Activated naive CD8-positive, alpha-beta T cell (primary cell): ENCODE data around the gene EXOC6B.

Experiments used
- H3K27ac Mint-ChIP-seq: one replicate; pipeline ENCODE4 v1.8.0; 2021; ENCODE audit warnings: mixed read lengths
- H3K27me3 Mint-ChIP-seq: one replicate; pipeline ENCODE4 v1.8.0; 2021; ENCODE audit warnings: mixed read lengths
- H3K36me3 Mint-ChIP-seq: one replicate; pipeline ENCODE4 v1.8.0; 2021; ENCODE audit warnings: mixed read lengths
- H3K4me1 Mint-ChIP-seq: one replicate; pipeline ENCODE4 v1.8.0; 2021; ENCODE audit warnings: low read depth, mixed read lengths
- H3K4me3 Mint-ChIP-seq: one replicate; pipeline ENCODE4 v1.8.0; 2021; ENCODE audit warnings: mild to moderate bottlenecking, mixed read lengths
- H3K9me3 Mint-ChIP-seq: one replicate; pipeline ENCODE4 v1.8.0; 2021; ENCODE audit warnings: low read depth, mixed read lengths

EXOC6B gene

DNA sequence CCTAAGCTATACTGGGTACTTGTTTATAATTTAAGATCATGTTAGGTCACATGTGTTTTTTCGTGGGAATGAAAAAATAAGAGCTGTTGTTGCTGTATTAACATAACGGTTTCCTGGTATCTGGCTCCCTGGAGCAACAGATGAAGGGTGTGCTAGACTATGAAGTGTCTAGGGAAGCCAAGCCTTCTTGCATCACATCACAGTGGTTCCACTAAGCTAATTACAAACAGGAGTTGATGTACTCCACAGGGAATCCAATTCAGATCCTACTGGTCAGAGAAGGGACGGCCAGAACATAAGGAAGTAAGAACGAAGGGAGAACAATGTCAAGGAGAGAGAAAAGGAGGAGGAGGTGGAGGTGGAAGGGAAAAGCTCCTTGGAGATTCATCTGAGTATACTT is 485.2 kb downstream of the EXOC6B start:
- no peak overlapping the region for H3K4me3 Mint-ChIP-seq
- no peak overlapping the region for H3K27ac Mint-ChIP-seq
- no peaks in the 10 kb centered on the region for H3K9me3 Mint-ChIP-seq
- peaks cover 13% of the 10 kb centered on the region for H3K36me3 Mint-ChIP-seq
- H3K4me1 Mint-ChIP-seq, result no peaks in the 10 kb centered on the region
- no peaks in the 10 kb centered on the region for H3K27me3 Mint-ChIP-seq

DNA sequence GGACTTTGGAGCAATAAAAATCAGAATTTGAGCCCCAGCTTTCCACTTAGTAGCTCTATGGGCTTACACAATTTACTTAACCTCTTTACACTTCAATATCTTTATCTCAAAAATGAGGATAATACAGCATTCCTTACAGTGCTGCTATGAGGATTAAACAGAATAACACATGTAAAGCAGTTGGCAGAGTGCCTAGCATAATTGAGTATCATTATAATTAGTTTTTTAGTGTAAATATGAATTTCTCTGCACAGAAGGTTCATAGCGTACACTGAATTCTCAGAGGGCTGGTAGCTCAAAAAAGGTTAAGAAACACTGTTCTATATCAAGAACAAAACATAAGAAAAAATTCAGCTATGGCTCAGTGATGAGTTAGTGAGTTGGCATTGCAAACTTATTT is 487.8 kb downstream of the EXOC6B start:
- Mint-ChIP-seq H3K27ac (no peak overlapping the region), H3K9me3 (no peaks in the 10 kb centered on the region), H3K36me3 (no peaks in the 10 kb centered on the region), H3K4me1 (no peaks in the 10 kb centered on the region), H3K27me3 (no peaks in the 10 kb centered on the region), H3K4me3 (no peak overlapping the region)

DNA sequence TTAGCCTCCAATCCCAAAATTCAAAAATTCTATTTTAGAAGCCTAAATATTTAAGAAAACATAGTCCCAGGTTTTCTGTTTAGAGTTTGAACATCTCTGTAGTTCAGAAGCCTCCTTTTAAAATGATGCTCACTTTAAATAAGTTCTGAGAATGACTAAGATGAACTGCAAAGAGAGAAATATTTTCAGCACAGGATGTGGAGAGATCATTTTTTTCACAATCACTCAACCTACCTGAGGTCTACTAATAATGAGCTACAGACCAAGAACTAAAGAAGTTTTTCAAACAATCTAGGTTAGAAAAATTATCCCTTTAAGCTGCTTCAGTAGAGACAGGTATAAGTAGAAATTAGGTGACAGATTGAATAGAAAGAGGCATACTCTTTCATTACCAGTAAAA is 493.1 kb downstream of the EXOC6B start:
- Mint-ChIP-seq H3K4me3 (no peak overlapping the region), H3K27me3 (no peaks in the 10 kb centered on the region), H3K36me3 (peaks cover 16% of the 10 kb centered on the region), H3K27ac (no peak overlapping the region), H3K4me1 (no peaks in the 10 kb centered on the region), H3K9me3 (no peaks in the 10 kb centered on the region)

DNA sequence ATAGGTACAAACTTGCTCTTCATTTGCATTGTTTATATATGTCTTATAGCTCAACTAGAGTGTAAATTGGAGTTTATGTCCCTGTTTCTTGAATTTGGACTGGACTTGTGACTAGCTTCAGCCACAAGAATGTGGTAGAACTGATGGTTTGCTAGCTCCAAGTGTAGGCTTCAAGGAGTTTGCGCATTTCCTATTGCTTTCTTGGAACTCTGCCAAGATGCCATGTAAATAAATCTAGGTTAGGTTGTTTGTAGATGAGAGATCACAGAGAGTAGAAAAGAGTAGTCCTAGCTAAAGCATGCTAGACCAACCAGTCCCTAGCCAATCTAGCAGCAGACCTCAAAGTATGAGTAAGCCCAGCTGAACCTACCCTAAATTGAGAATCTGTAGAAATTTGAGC is 495.2 kb downstream of the EXOC6B start:
- Mint-ChIP-seq H3K27ac (no peak overlapping the region), H3K36me3 (peaks cover 21% of the 10 kb centered on the region), H3K27me3 (no peaks in the 10 kb centered on the region), H3K9me3 (no peaks in the 10 kb centered on the region), H3K4me1 (no peaks in the 10 kb centered on the region), H3K4me3 (no peak overlapping the region)

DNA sequence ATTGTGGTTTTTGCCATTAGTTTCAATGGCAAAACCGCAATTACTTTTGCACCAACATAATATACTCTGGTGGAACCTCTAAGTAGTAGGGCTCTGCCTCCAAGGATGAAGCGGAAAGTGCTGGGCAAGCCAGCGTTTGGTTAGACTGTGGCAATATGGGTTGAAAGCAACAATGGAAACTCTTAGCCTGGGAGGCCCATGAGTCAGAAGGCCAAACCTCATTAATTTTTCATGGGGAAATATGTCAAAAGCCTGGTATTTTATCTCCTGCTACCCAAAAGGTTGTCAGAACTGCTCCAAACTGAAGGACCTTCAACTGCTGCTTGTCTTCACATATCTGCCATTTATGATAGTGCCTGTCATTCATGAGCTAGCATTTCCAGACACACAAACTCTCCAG is 499.1 kb downstream of the EXOC6B start:
- no peak overlapping the region for H3K4me3 Mint-ChIP-seq
- no peak overlapping the region for H3K27ac Mint-ChIP-seq
- H3K27me3 Mint-ChIP-seq, result no peaks in the 10 kb centered on the region
- H3K9me3 Mint-ChIP-seq, result no peaks in the 10 kb centered on the region
- peaks cover 21% of the 10 kb centered on the region for H3K36me3 Mint-ChIP-seq
- no peaks in the 10 kb centered on the region for H3K4me1 Mint-ChIP-seq

DNA sequence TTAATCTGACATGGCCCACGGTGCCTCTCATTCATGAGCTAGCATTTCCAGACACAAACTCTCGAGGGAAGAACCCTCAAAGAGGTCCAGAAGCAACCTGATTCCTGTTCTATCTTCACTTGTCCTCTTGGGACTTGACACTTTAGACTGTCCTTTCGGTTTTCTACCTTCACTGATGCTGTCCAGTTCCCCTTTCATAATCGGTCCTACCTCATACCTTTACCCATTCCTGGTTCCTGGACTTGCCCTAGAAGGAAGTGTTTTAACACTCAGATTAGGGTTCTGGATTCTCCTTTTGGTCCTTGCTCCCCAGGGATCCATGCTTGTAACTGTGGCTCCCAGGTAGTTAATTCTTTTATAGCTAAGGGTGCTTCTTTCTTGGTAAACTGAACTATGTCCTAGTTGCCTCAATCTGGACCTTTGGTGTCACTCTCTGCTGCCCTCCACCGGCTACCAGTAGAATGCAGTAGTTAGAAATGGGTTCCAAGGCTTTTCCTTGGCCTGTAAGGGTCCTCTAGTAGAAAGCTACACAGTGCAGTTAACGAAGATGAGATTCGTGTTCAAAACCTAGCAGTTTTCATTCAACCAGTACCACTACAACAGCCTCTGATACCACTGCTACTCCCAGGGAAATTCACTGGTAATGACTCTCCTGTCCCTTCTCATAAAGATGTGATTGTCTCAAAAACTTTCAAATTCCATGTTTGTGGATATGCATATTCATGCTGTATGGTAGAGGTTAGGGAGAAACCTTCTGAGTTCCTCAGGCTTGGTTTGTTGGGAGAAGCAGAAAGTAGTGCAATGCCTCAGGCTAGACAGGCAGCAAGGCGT is 500.0 kb downstream of the EXOC6B start:
- Mint-ChIP-seq H3K4me1 (no peaks in the 10 kb centered on the region), H3K36me3 (peaks cover 21% of the 10 kb centered on the region), H3K27ac (no peak overlapping the region), H3K4me3 (no peak overlapping the region), H3K27me3 (no peaks in the 10 kb centered on the region), H3K9me3 (no peaks in the 10 kb centered on the region)

DNA sequence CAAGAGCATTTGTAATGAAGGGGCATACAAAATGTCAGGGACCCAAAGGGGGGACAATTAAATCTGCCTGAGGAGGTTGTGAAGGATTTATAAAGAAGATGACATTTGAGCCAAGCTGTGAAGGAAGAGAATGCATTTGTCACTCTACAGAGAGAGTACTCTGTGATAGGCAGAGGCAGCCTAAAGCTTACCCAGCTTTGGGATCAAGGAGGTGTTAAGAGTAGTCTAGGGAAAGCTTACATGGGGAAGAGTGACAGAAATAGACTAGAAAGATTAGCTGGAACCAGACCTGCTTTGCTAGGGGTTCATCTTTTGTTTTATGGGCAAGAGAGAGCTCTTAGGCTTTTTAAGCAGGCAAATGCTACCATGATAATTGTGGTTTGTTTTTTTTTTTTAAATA is 509.1 kb downstream of the EXOC6B start:
- Mint-ChIP-seq H3K27me3 (no peaks in the 10 kb centered on the region), H3K9me3 (no peaks in the 10 kb centered on the region), H3K27ac (no peak overlapping the region), H3K4me3 (no peak overlapping the region), H3K4me1 (no peaks in the 10 kb centered on the region), H3K36me3 (peaks cover 11% of the 10 kb centered on the region)

DNA sequence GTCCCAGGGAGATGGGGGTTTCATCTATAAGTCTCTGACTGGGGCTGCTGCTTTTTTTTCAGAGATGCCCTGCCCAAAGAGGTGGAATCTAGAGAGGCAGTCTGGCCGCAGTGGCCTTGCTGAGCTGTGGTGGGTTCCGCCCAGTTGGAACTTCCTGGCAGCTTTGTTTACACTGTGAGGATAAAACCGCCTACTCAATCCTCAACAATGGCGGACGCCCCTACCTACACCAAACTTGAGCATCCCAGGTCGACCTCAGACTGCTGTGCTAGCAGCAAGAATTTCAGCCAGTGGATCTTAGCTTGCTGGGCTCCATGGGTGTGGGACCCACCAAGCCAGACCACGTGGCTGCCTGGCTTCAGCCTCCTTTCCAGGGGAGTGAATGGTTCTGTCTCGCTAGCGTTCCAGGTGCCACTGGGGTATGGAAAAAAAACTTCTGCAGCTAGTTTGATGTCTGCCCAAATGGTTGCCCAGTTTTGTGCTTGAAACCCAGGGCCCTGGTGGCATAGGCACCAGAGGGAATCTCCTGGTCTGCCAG is 525.6 kb downstream of the EXOC6B start:
- Mint-ChIP-seq H3K9me3 (peaks cover 10% of the 10 kb centered on the region), H3K27ac (no peak overlapping the region), H3K4me3 (no peak overlapping the region), H3K27me3 (no peaks in the 10 kb centered on the region), H3K4me1 (no peaks in the 10 kb centered on the region), H3K36me3 (peaks cover 10% of the 10 kb centered on the region)

DNA sequence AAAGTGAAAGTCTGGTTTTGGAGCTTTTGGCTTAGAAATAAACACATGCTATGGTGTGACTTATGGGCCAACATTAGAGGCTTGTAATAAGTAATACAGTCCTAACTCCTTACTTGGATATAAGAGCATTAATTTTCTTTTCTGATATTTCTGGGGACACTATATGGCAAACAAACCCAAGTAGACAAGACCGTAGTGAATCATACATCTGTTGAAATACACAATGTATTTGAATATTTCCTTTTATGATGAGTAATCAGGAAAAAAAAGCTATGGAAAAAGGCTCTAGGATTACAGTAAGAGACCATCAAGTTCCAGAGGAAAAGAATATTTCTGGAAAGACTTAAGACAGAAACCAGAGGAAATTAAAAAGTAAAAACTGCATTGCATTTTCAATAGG is 532.2 kb downstream of the EXOC6B start:
- peaks cover 3% of the 10 kb centered on the region for H3K36me3 Mint-ChIP-seq
- H3K4me1 Mint-ChIP-seq, result no peaks in the 10 kb centered on the region
- H3K27ac Mint-ChIP-seq, result no peak overlapping the region
- no peaks in the 10 kb centered on the region for H3K27me3 Mint-ChIP-seq
- no peaks in the 10 kb centered on the region for H3K9me3 Mint-ChIP-seq
- no peak overlapping the region for H3K4me3 Mint-ChIP-seq

DNA sequence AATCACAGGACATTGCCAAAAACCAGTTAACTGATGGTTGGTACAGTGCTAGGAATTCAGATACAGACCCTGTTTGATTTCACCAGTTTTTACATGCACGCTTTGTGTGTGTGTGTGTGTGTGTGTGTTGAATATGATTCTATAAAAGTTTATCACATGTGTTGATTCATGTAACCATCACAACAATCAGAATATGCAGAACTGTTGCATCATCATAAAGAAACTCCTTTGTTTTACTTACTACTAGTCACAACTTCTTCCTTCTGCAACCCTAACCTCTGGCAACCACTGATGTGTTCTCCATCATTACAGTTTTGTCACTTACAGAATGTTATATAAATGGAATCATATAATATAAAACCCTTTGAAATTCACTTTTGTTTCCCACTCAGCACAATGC is 533.4 kb downstream of the EXOC6B start:
- H3K27ac Mint-ChIP-seq, result no peak overlapping the region
- H3K36me3 Mint-ChIP-seq, result peaks cover 3% of the 10 kb centered on the region
- no peaks in the 10 kb centered on the region for H3K4me1 Mint-ChIP-seq
- H3K9me3 Mint-ChIP-seq, result peaks cover 5% of the 10 kb centered on the region
- H3K4me3 Mint-ChIP-seq, result no peak overlapping the region
- no peaks in the 10 kb centered on the region for H3K27me3 Mint-ChIP-seq

DNA sequence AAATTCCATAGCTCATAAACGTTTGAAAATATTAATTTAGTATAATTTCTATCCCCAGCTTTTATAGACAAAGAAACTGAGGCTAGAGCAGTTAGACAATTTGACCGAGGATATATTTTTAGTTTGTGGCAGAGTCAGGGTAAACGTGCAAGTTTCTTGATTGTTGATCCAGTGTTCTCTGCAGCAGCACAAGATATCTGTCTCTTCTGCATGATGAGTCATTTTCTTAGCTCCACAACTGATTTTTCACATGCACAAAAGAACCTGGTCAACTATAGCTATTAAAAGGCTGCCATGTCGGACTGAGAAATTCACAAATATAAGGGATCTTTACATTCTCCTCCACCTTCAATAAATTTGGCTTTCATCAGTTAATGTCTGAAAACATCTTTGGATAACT is 534.8 kb downstream of the EXOC6B start:
- Mint-ChIP-seq H3K4me1 (no peaks in the 10 kb centered on the region), H3K27me3 (no peaks in the 10 kb centered on the region), H3K9me3 (peaks cover 13% of the 10 kb centered on the region), H3K27ac (no peak overlapping the region), H3K4me3 (no peak overlapping the region), H3K36me3 (peaks cover 6% of the 10 kb centered on the region)

DNA sequence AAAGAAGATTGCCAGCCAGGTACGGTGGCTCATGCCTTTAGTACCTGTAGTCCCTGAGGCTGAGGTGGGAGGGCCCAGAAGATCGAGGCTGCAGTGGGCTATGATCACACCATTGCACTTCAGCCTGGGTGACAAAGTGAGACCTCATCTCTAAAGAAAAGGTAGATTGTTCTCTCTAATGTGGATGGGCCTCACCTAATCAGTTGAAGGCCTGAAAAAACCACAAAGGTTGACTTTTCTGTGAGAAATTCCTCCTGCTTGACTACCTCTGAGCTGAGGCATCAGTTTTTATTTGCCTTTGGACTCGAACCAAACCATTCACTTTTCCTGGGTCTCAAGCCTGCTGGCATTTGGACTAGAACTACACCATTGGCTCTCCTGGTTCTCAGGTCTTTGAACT is 536.1 kb downstream of the EXOC6B start:
- Mint-ChIP-seq H3K4me3 (no peak overlapping the region), H3K27ac (no peak overlapping the region), H3K27me3 (no peaks in the 10 kb centered on the region), H3K36me3 (peaks cover 12% of the 10 kb centered on the region), H3K4me1 (no peaks in the 10 kb centered on the region), H3K9me3 (peaks cover 14% of the 10 kb centered on the region)

DNA sequence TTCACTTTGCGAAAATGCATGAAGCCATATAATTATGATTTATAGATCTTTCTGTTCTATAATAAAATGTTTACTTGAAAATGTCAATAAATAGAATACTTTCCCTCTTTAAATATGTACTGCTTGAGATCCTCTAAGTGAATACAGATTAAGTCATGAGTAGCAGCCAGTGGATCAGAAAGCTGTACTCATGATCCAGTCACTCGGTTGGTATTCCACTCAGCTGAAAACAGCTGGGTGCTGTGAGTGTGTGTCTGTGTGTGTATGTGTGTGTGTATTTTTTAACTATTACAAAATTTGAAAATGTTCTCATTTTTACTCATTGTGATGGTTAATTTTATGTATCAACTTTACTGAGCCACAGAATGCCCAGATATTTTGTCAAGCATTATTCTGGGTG is 536.5 kb downstream of the EXOC6B start:
- Mint-ChIP-seq H3K9me3 (peaks cover 14% of the 10 kb centered on the region), H3K27me3 (no peaks in the 10 kb centered on the region)

DNA sequence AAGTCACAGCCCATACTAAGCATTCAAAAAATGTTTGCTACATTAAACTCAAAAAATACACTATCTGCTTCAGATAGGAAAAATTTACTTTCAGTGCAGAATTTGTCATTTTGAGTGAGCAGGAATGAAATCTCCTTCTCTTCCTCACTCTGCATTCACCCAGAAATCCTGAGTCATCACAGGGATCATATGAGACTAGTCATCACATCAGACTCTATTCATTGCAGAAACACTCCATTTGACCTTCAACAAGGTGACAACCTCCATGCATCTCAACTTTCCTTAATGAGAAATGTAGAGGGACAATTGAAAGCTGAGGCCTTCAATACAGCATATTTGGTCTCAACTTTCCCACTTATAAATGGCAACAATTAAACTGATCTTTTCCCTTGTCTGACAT is 547.8 kb downstream of the EXOC6B start:
- H3K27me3 Mint-ChIP-seq, result no peaks in the 10 kb centered on the region
- H3K36me3 Mint-ChIP-seq, result peaks cover 10% of the 10 kb centered on the region
- no peaks in the 10 kb centered on the region for H3K4me1 Mint-ChIP-seq
- H3K9me3 Mint-ChIP-seq, result peaks cover 4% of the 10 kb centered on the region
- no peak overlapping the region for H3K27ac Mint-ChIP-seq
- no peak overlapping the region for H3K4me3 Mint-ChIP-seq

More for the DNA sequence above, 536.5 kb downstream of the EXOC6B start:
- Mint-ChIP-seq H3K4me3 (no peak overlapping the region), H3K4me1 (no peaks in the 10 kb centered on the region), H3K36me3 (peaks cover 12% of the 10 kb centered on the region), H3K27ac (no peak overlapping the region)

DNA sequence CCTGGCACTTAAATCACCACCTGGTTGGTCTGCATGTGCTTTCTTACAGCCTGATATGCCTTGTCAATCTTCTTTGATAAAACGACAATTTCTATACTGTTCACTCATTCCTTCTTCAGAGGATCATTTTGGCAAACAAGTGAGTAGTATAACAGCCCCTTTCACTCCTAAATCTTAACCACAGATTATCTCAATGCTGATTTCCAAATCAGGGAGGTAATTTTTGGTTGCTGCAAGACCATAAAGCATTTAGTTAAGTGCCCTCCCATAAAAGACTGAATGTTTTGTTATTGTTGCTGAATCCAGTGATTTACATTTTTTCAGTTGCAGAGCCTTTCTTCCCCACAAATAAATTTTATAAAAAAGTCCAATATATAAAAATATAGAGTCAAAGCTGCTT is 549.0 kb downstream of the EXOC6B start:
- no peaks in the 10 kb centered on the region for H3K27me3 Mint-ChIP-seq
- H3K4me1 Mint-ChIP-seq, result no peaks in the 10 kb centered on the region
- no peaks in the 10 kb centered on the region for H3K9me3 Mint-ChIP-seq
- H3K27ac Mint-ChIP-seq, result no peak overlapping the region
- H3K36me3 Mint-ChIP-seq, result peaks cover 3% of the 10 kb centered on the region
- H3K4me3 Mint-ChIP-seq, result no peak overlapping the region

DNA sequence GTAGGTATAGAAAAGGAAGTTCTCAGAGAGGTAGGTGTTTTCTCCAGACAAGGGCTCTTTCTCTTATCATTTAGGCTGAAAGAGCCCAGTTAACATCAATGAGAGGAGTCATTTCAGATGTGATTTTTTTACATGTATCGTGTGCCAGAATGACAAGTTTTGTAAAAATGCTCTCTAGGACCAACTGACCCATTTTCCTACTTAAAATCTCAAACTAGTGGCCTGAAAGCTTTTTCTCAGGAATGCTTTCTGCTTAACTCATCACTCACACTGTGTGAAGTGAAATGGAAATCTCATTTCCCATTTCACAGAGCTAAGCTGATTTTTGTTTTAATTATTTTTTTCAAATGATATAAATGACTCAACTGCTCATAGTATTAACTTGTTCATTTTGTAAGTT is 549.5 kb downstream of the EXOC6B start:
- H3K4me3 Mint-ChIP-seq, result no peak overlapping the region
- H3K36me3 Mint-ChIP-seq, result peaks cover 3% of the 10 kb centered on the region
- H3K9me3 Mint-ChIP-seq, result no peaks in the 10 kb centered on the region
- no peak overlapping the region for H3K27ac Mint-ChIP-seq
- no peaks in the 10 kb centered on the region for H3K27me3 Mint-ChIP-seq
- no peaks in the 10 kb centered on the region for H3K4me1 Mint-ChIP-seq
